Measurements from ENCODE around the gene MRPS35.

Gene MRPS35

DNA sequence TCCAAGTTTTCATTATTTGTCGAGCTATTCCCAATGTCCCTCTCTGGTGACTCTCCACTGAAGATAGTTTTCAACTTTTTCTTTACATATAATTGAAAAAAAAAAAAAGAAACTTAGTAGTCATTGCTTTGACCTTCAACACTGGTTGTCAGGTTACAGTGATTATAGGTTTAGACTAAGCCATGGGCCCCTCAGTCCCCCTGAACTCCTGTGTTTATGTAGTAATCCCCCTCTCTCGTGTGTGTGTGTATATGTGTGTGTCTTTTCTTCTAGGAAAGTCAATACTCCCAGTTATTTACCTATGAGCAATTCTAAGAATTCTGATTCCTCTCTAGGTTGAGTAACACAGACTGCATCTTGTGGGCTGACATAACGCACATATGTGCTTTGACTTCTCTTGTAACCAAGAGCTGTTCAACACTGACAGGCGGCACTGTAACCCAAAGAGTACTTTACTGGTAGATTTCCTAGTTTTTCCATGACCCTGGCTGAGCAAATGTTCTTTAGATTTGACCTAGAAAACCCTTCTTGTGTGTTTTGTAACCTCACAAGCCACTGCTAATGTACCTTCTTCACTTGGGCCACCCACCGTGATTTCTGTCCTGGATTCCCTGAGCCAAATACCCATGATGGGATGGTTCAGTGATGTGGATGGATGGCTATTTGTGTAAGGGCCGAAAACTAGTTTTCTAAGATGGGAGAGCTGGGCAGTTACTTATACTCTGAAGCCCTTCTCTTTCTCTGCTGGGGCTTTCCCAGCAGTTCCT, 84.4 kb downstream of the MRPS35 start:
- Histone ChIP-seq H3K9ac (ENCODE audit: low read length) (no peak overlapping the region), H3K4me1 (ENCODE audit: insufficient read depth, low read length, severe bottlenecking) (no peaks in the 10 kb centered on the region), H3K4me3 (ENCODE audit: low read depth, low read length, poor library complexity, severe bottlenecking) (no peak overlapping the region), H3K79me2 (ENCODE audit: insufficient read depth, low read length) (peaks cover 4% of the 10 kb centered on the region; the same call in 1 of the 2 replicates), H3K9me3 (ENCODE audit: low read length) (no peaks in the 10 kb centered on the region), H3K9me2 (ENCODE audit: low read depth, low read length) (no peaks in the 10 kb centered on the region), H2AFZ (ENCODE audit: low read length) (no peak overlapping the region), H3K4me2 (ENCODE audit: low read length) (no peak overlapping the region), H3K27ac (ENCODE audit: low read depth, low read length, poor library complexity, severe bottlenecking) (no peak overlapping the region), H4K20me1 (ENCODE audit: insufficient read depth, low read length) (no peaks in the 10 kb centered on the region), H3K36me3 (ENCODE audit: insufficient read depth, low read length) (peaks cover 89% of the 10 kb centered on the region), H3K27me3 (ENCODE audit: insufficient read depth, low read length) (no peaks in the 10 kb centered on the region), H3F3A (ENCODE audit: insufficient read depth, low read length) (no peaks in the 10 kb centered on the region)
- TF ChIP-seq, protein P1, sequence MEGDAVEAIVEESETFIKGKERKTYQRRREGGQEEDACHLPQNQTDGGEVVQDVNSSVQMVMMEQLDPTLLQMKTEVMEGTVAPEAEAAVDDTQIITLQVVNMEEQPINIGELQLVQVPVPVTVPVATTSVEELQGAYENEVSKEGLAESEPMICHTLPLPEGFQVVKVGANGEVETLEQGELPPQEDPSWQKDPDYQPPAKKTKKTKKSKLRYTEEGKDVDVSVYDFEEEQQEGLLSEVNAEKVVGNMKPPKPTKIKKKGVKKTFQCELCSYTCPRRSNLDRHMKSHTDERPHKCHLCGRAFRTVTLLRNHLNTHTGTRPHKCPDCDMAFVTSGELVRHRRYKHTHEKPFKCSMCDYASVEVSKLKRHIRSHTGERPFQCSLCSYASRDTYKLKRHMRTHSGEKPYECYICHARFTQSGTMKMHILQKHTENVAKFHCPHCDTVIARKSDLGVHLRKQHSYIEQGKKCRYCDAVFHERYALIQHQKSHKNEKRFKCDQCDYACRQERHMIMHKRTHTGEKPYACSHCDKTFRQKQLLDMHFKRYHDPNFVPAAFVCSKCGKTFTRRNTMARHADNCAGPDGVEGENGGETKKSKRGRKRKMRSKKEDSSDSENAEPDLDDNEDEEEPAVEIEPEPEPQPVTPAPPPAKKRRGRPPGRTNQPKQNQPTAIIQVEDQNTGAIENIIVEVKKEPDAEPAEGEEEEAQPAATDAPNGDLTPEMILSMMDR (IDR thresholded peaks at IDR 0.05; ENCODE audit: low read length) = no peak
- TF ChIP-seq EZH2 (IDR thresholded peaks at IDR 0.05; ENCODE audit: borderline replicate concordance, low read length) = no peak

DNA sequence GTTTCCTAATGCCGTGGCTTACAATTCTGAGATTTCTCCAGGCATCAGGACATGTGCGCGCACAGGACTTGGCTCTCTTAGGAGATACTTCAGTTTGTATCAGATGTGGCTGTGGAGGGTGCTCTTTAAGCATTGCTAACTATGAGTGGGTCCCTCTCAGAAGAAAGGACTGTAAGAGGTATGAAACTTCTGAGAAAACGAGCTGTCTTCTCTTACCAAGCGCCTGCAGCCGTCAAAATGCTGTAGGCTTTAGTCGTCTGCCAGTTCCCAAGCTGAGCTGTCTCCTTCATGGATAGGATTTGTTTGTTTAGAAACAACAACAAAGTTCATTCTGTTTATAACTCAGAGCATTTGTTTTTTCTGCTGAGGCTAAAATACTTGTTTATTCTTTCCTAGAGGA, 85.5 kb downstream of the MRPS35 start:
- Histone ChIP-seq H3K36me3 (ENCODE audit: insufficient read depth, low read length) (peaks cover 78% of the 10 kb centered on the region), H2AFZ (ENCODE audit: low read length) (no peak overlapping the region), H3K4me1 (ENCODE audit: insufficient read depth, low read length, severe bottlenecking) (no peaks in the 10 kb centered on the region), H3K9me2 (ENCODE audit: low read depth, low read length) (no peaks in the 10 kb centered on the region), H3K9ac (ENCODE audit: low read length) (no peak overlapping the region), H3K9me3 (ENCODE audit: low read length) (no peaks in the 10 kb centered on the region), H3K27me3 (ENCODE audit: insufficient read depth, low read length) (no peaks in the 10 kb centered on the region), H3K79me2 (ENCODE audit: insufficient read depth, low read length) (no peaks in the 10 kb centered on the region), H3K4me2 (ENCODE audit: low read length) (no peak overlapping the region), H3K4me3 (ENCODE audit: low read depth, low read length, poor library complexity, severe bottlenecking) (no peak overlapping the region), H3K27ac (ENCODE audit: low read depth, low read length, poor library complexity, severe bottlenecking) (no peak overlapping the region), H3F3A (ENCODE audit: insufficient read depth, low read length) (no peaks in the 10 kb centered on the region), H4K20me1 (ENCODE audit: insufficient read depth, low read length) (no peaks in the 10 kb centered on the region)
- TF ChIP-seq EZH2 (IDR thresholded peaks at IDR 0.05; ENCODE audit: borderline replicate concordance, low read length) = no peak
- TF ChIP-seq, protein P1 (IDR thresholded peaks at IDR 0.05; ENCODE audit: low read length) = no peak

DNA sequence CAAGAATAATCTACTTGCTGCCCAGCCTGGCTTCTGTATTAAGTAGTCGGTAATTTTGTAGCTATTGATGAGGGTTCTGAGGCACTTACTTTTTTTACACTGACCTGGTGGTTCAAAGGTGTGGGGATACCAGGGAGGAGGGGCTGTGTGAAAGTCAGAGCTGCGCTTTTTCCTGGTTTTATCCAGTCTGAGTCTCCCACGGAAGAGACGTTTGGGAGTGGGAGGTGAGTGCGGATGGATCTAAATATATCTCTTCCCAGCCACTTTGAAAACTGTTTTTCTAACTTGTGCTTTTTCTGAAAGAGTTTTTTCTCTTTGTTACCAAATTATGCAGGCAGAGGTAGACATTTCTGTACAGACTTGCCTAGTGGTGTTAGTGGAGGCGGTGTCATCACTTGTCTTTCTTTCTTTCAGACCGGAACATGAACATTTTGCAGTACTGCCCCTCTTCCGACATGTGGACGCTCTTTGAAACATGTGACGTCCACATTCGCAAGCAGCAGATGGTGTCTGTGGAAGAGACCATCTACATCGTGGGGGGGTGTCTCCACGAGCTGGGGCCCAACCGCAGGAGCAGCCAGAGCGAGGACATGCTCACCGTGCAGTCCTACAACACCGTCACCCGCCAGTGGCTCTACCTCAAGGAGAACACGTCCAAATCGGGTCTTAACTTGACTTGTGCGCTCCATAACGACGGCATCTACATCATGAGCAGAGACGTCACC, 86.8 kb downstream of the MRPS35 start:
- H3K27me3 ChIP-seq (ENCODE audit: insufficient read depth, low read length) = no peaks in the 10 kb centered on the region
- H3K9me2 ChIP-seq (ENCODE audit: low read depth, low read length) = no peaks in the 10 kb centered on the region
- TF ChIP-seq EZH2 (IDR thresholded peaks at IDR 0.05; ENCODE audit: borderline replicate concordance, low read length) = no peak
- TF ChIP-seq, protein P1 (IDR thresholded peaks at IDR 0.05; ENCODE audit: low read length) = no peak
- no peaks in the 10 kb centered on the region for H4K20me1 ChIP-seq (ENCODE audit: insufficient read depth, low read length)
- H3K27ac ChIP-seq (ENCODE audit: low read depth, low read length, poor library complexity, severe bottlenecking) = no peak overlapping the region
- no peak overlapping the region for H3K4me3 ChIP-seq (ENCODE audit: low read depth, low read length, poor library complexity, severe bottlenecking)
- no peaks in the 10 kb centered on the region for H3K9me3 ChIP-seq (ENCODE audit: low read length)
- no peak overlapping the region for H3K4me2 ChIP-seq (ENCODE audit: low read length)
- no peaks in the 10 kb centered on the region for H3K4me1 ChIP-seq (ENCODE audit: insufficient read depth, low read length, severe bottlenecking)
- H3F3A ChIP-seq (ENCODE audit: insufficient read depth, low read length) = no peaks in the 10 kb centered on the region
- H2AFZ ChIP-seq (ENCODE audit: low read length) = no peak overlapping the region
- H3K36me3 ChIP-seq (ENCODE audit: insufficient read depth, low read length) = peaks cover 67% of the 10 kb centered on the region
- H3K79me2 ChIP-seq (ENCODE audit: insufficient read depth, low read length) = no peaks in the 10 kb centered on the region
- H3K9ac ChIP-seq (ENCODE audit: low read length) = no peak overlapping the region
